Activated naive CD8-positive, alpha-beta T cell treated with anti-CD3 and anti-CD28 coated beads for 36 hours (primary cell): Measurements from ENCODE around the gene TECTB. TPM values are rescaled to one million over a fixed set of nuclear protein-coding genes. Genes with fewer than 3 reads are reported as not detected.

Source experiments
- DNase-seq: peaks from one replicate; pipeline ENCODE4 v3.0.0; 2021
- H3K27ac Mint-ChIP-seq: one replicate; pipeline ENCODE4 v1.8.0; 2022; ENCODE audit warnings: mild to moderate bottlenecking, moderate library complexity, mixed read lengths
- H3K27me3 Mint-ChIP-seq: one replicate; pipeline ENCODE4 v1.8.0; 2022; ENCODE audit warnings: mild to moderate bottlenecking, mixed read lengths
- H3K36me3 Mint-ChIP-seq: one replicate; pipeline ENCODE4 v1.8.0; 2021; ENCODE audit warnings: mild to moderate bottlenecking, mixed read lengths
- H3K4me1 Mint-ChIP-seq: one replicate; pipeline ENCODE4 v1.8.0; 2021; ENCODE audit warnings: mixed read lengths
- H3K4me3 Mint-ChIP-seq: one replicate; pipeline ENCODE4 v1.8.0; 2022; ENCODE audit warnings: mild to moderate bottlenecking, moderate library complexity, mixed read lengths
- H3K9me3 Mint-ChIP-seq: one replicate; pipeline ENCODE4 v1.8.0; 2022; ENCODE audit warnings: mixed read lengths
- total RNA-seq, 2 experiments: library from RNA; stranded (reverse); gene quantifications; one replicate each; pipeline ENCODE4 v1.2.3, GENCODE V29; 2021

Gene TECTB
- total RNA-seq, 2 experiments from 2014 or later: not detected

GRCh38 chr10:112259688-112260087 lies 23.5 kb upstream of the TECTB start:
- Mint-ChIP-seq H3K27me3 (no peaks in the 10 kb centered on the region), H3K4me3 (no peak overlapping the region), H3K9me3 (no peaks in the 10 kb centered on the region), H3K27ac (no peak overlapping the region), H3K4me1 (no peaks in the 10 kb centered on the region), H3K36me3 (no peaks in the 10 kb centered on the region)
- no peak for DNase-seq

GRCh38 chr10:112260831-112261230 lies 22.4 kb upstream of the TECTB start:
- H3K27ac Mint-ChIP-seq: no peak overlapping the region
- no peaks in the 10 kb centered on the region for H3K9me3 Mint-ChIP-seq
- no peaks in the 10 kb centered on the region for H3K4me1 Mint-ChIP-seq
- H3K4me3 Mint-ChIP-seq: no peak overlapping the region
- no peaks in the 10 kb centered on the region for H3K27me3 Mint-ChIP-seq
- DNase-seq: no peak
- no peaks in the 10 kb centered on the region for H3K36me3 Mint-ChIP-seq

GRCh38 chr10:112261281-112261822 lies 21.8 kb upstream of the TECTB start:
- Mint-ChIP-seq H3K4me1 (no peaks in the 10 kb centered on the region), H3K4me3 (no peak overlapping the region), H3K36me3 (no peaks in the 10 kb centered on the region), H3K27me3 (no peaks in the 10 kb centered on the region), H3K27ac (no peak overlapping the region), H3K9me3 (no peaks in the 10 kb centered on the region)
- no peak for DNase-seq

- Mint-ChIP-seq H3K36me3 (no peaks in the 10 kb centered on the region), H3K9me3 (no peaks in the 10 kb centered on the region), H3K27ac (no peak overlapping the region), H3K4me3 (no peak overlapping the region), H3K4me1 (no peaks in the 10 kb centered on the region), H3K27me3 (no peaks in the 10 kb centered on the region)
- no peak for DNase-seq
Measured at GRCh38 chr10:112262546-112262945, 20.7 kb upstream of the TECTB start.

GRCh38 chr10:112265745-112266144 lies 17.5 kb upstream of the TECTB start:
- H3K4me1 Mint-ChIP-seq: peaks cover 3% of the 10 kb centered on the region
- no peak overlapping the region for H3K4me3 Mint-ChIP-seq
- H3K27me3 Mint-ChIP-seq: peaks cover 8% of the 10 kb centered on the region
- H3K27ac Mint-ChIP-seq: no peak overlapping the region
- DNase-seq: no peak
- no peaks in the 10 kb centered on the region for H3K9me3 Mint-ChIP-seq
- no peaks in the 10 kb centered on the region for H3K36me3 Mint-ChIP-seq

GRCh38 chr10:112269266-112269665 lies 13.9 kb upstream of the TECTB start:
- H3K27ac Mint-ChIP-seq: no peak overlapping the region
- peaks cover 3% of the 10 kb centered on the region for H3K4me1 Mint-ChIP-seq
- H3K9me3 Mint-ChIP-seq: no peaks in the 10 kb centered on the region
- H3K36me3 Mint-ChIP-seq: no peaks in the 10 kb centered on the region
- H3K27me3 Mint-ChIP-seq: peaks cover 10% of the 10 kb centered on the region
- no peak for DNase-seq
- no peak overlapping the region for H3K4me3 Mint-ChIP-seq

- H3K27ac Mint-ChIP-seq: no peak overlapping the region
- peaks cover 10% of the 10 kb centered on the region for H3K27me3 Mint-ChIP-seq
- H3K36me3 Mint-ChIP-seq: no peaks in the 10 kb centered on the region
- H3K9me3 Mint-ChIP-seq: no peaks in the 10 kb centered on the region
- peaks cover 3% of the 10 kb centered on the region for H3K4me1 Mint-ChIP-seq
- no peak overlapping the region for H3K4me3 Mint-ChIP-seq
- DNase-seq: no peak
Measured at GRCh38 chr10:112271982-112272381, 11.2 kb upstream of the TECTB start.

GRCh38 chr10:112274831-112275230 lies 8.4 kb upstream of the TECTB start:
- no peaks in the 10 kb centered on the region for H3K4me1 Mint-ChIP-seq
- H3K27me3 Mint-ChIP-seq: peaks cover 16% of the 10 kb centered on the region
- H3K9me3 Mint-ChIP-seq: no peaks in the 10 kb centered on the region
- H3K27ac Mint-ChIP-seq: no peak overlapping the region
- no peak overlapping the region for H3K4me3 Mint-ChIP-seq
- H3K36me3 Mint-ChIP-seq: no peaks in the 10 kb centered on the region
- DNase-seq: no peak

- H3K4me3 Mint-ChIP-seq: no peak overlapping the region
- no peak for DNase-seq
- no peaks in the 10 kb centered on the region for H3K4me1 Mint-ChIP-seq
- no peaks in the 10 kb centered on the region for H3K9me3 Mint-ChIP-seq
- peaks cover 16% of the 10 kb centered on the region for H3K27me3 Mint-ChIP-seq
- no peaks in the 10 kb centered on the region for H3K36me3 Mint-ChIP-seq
- no peak overlapping the region for H3K27ac Mint-ChIP-seq
Measured at GRCh38 chr10:112275512-112276245, 7.5 kb upstream of the TECTB start.

- Mint-ChIP-seq H3K27ac (no peak overlapping the region), H3K4me3 (no peak overlapping the region), H3K27me3 (peaks cover 26% of the 10 kb centered on the region), H3K9me3 (no peaks in the 10 kb centered on the region), H3K36me3 (no peaks in the 10 kb centered on the region), H3K4me1 (no peaks in the 10 kb centered on the region)
- no peak for DNase-seq
Measured at GRCh38 chr10:112278871-112279270, 4.3 kb upstream of the TECTB start.

GRCh38 chr10:112279433-112279832 lies 3.8 kb upstream of the TECTB start:
- Mint-ChIP-seq H3K27me3 (peaks cover 26% of the 10 kb centered on the region), H3K4me3 (no peak overlapping the region), H3K36me3 (no peaks in the 10 kb centered on the region), H3K27ac (no peak overlapping the region), H3K4me1 (no peaks in the 10 kb centered on the region), H3K9me3 (no peaks in the 10 kb centered on the region)
- DNase-seq: no peak

- no peak for DNase-seq
- no peaks in the 10 kb centered on the region for H3K4me1 Mint-ChIP-seq
- no peak overlapping the region for H3K27ac Mint-ChIP-seq
- peaks cover 32% of the 10 kb centered on the region for H3K27me3 Mint-ChIP-seq
- H3K4me3 Mint-ChIP-seq: no peak overlapping the region
- H3K9me3 Mint-ChIP-seq: no peaks in the 10 kb centered on the region
- H3K36me3 Mint-ChIP-seq: no peaks in the 10 kb centered on the region
Measured at GRCh38 chr10:112280205-112280921, 2.8 kb upstream of the TECTB start.

- no peaks in the 10 kb centered on the region for H3K36me3 Mint-ChIP-seq
- H3K9me3 Mint-ChIP-seq: no peaks in the 10 kb centered on the region
- H3K27ac Mint-ChIP-seq: no peak overlapping the region
- peaks cover 32% of the 10 kb centered on the region for H3K27me3 Mint-ChIP-seq
- H3K4me3 Mint-ChIP-seq: no peak overlapping the region
- DNase-seq: no peak
- H3K4me1 Mint-ChIP-seq: no peaks in the 10 kb centered on the region
Measured at GRCh38 chr10:112282086-112282485, 1.1 kb upstream of the TECTB start.

- H3K4me1 Mint-ChIP-seq: no peaks in the 10 kb centered on the region
- H3K36me3 Mint-ChIP-seq: no peaks in the 10 kb centered on the region
- H3K27me3 Mint-ChIP-seq: peaks cover 8% of the 10 kb centered on the region
- no peak overlapping the region for H3K4me3 Mint-ChIP-seq
- DNase-seq: no peak
- H3K27ac Mint-ChIP-seq: no peak overlapping the region
- H3K9me3 Mint-ChIP-seq: no peaks in the 10 kb centered on the region
Measured at GRCh38 chr10:112286837-112287818, 3.9 kb downstream of the TECTB start.

- H3K27me3 Mint-ChIP-seq: peaks cover 8% of the 10 kb centered on the region
- H3K27ac Mint-ChIP-seq: no peak overlapping the region
Measured at GRCh38 chr10:112287844-112288243, 4.6 kb downstream of the TECTB start.

More at GRCh38 chr10:112287844-112288243, 4.6 kb downstream of the TECTB start:
- Mint-ChIP-seq H3K36me3 (no peaks in the 10 kb centered on the region), H3K4me1 (no peaks in the 10 kb centered on the region), H3K9me3 (no peaks in the 10 kb centered on the region), H3K4me3 (no peak overlapping the region)
- DNase-seq: no peak
